Thoracic aorta (tissue), 2 donors: ENCODE data around the gene ZNF746. TPM values are rescaled to one million over a fixed set of nuclear protein-coding genes. Genes with fewer than 3 reads are reported as not detected.

Experiments used
- ATAC-seq: fragments of 150-250 bp; one replicate; pipeline ENCODE4 v1.8.0; 2017; ENCODE audit warnings: low read depth; ENCODE audit not compliant: insufficient number of reproducible peaks, low FRiP score
- DNase-seq: peaks from one replicate; pipeline ENCODE4 v3.0.0-alpha.2; 2020; ENCODE audit warnings: low spot score
- H3K27ac ChIP-seq, 2 donors: fragments of 200-600 bp; sonication (generic); 1 replicate in 1 of 2; 2 replicates in 1 of 2; pipeline ENCODE4 v1.5.1; 2016; ENCODE audit warnings: mild to moderate bottlenecking in 2 of 2, moderate library complexity in 2 of 2
- H3K27me3 ChIP-seq: fragments of 200-600 bp; sonication (generic); replicated peaks from 2 replicates; pipeline ENCODE4 v1.6.0; 2016; ENCODE audit warnings: mild to moderate bottlenecking; ENCODE audit not compliant: insufficient read depth
- H3K36me3 ChIP-seq: fragments of 200-600 bp; sonication (generic); one replicate; pipeline ENCODE4 v1.5.1; 2016
- H3K4me1 ChIP-seq, 2 donors: fragments of 200-600 bp; sonication (generic); 1 replicate in 1 of 2; 2 replicates in 1 of 2; pipeline versions ENCODE4 v1.5.1 to v1.6.0; 2016; ENCODE audit warnings: low read depth in 2 of 2, mild to moderate bottlenecking in 1 of 2; ENCODE audit not compliant: control insufficient read depth in 1 of 2
- H3K4me3 ChIP-seq: fragments of 200-600 bp; sonication (generic); 2 replicates; pipeline ENCODE4 v1.5.1; 2016; ENCODE audit warnings: mild to moderate bottlenecking
- H3K9me3 ChIP-seq: fragments of 200-600 bp; sonication (generic); 2 replicates; pipeline ENCODE4 v1.5.1; 2016
- CTCF ChIP-seq: fragments of 200-600 bp; sonication (generic); IDR thresholded peaks from one replicate; pipeline ENCODE4 v1.5.1; 2019; ENCODE audit warnings: antibody characterized with exemption
- total RNA-seq, 2 donors: library from RNA; depleted of rRNA; stranded (reverse); fragments of >200 nt; gene quantifications; one replicate each; pipeline versions ENCODE4 v1.1.0 to v1.2.3, GENCODE V29; 2016

Gene ZNF746
- total RNA-seq, 2 donors from 2014 or later = 26.0 to 39.0 TPM

- Histone ChIP-seq H3K4me3 (peak overlapping the region; percentile 80), H3K27me3 (no peaks in the 10 kb centered on the region), H3K36me3 (peaks cover 11% of the 10 kb centered on the region), H3K9me3 (no peaks in the 10 kb centered on the region), H3K27ac (no peak overlapping the region), H3K4me1 (peaks cover 10 to 18% of the 10 kb centered on the region in 2 donors)
- DNase-seq (no peak), ATAC-seq (no peak)
- TF ChIP-seq CTCF = no peak
These were observed 37.8 kb downstream of the ZNF746 start for GRCh38 chr7:149459540-149460452.

GRCh38 chr7:149459201-149459539 lies 38.4 kb downstream of the ZNF746 start:
- no peak for TF ChIP-seq CTCF
- no peak for ATAC-seq

GRCh38 chr7:149458235-149458634 lies 39.4 kb downstream of the ZNF746 start:
- Histone ChIP-seq H3K4me3 (no peak overlapping the region), H3K36me3 (peaks cover 22% of the 10 kb centered on the region), H3K27ac (no peak overlapping the region), H3K4me1 (peaks cover 10 to 18% of the 10 kb centered on the region in 2 donors), H3K9me3 (no peaks in the 10 kb centered on the region), H3K27me3 (no peaks in the 10 kb centered on the region)
- ATAC-seq (no peak), DNase-seq (no peak)
- TF ChIP-seq CTCF = no peak

More at GRCh38 chr7:149459201-149459539, 38.4 kb downstream of the ZNF746 start:
- Histone ChIP-seq H3K9me3 (no peaks in the 10 kb centered on the region), H3K27ac (no peak overlapping the region), H3K27me3 (no peaks in the 10 kb centered on the region), H3K4me1 (peaks cover 10 to 18% of the 10 kb centered on the region in 2 donors), H3K4me3 (peak overlapping the region; percentile 77), H3K36me3 (peaks cover 18% of the 10 kb centered on the region)
- DNase-seq = no peak

DNA sequence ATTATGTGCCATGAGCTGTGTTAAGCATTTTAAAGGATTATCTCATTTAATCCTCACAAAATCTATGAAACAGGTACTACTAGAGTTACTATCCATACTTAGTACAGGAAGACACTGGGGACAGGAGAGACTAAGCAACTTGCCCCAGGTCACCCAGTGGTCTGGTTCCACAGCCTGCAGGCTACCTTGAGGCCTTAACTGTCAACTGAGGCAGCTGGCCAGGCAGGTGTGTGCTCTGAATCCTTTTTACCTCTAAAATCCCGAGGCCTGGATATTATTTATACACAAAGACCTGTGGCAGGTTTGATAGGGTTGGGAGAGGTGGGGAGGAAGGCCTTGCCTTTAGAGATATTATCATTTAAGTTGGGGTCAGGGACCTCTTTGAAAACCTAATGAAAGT lies 39.8 kb downstream of the ZNF746 start:
- no peaks in the 10 kb centered on the region for H3K27me3 ChIP-seq
- no peak overlapping the region for H3K27ac ChIP-seq
- H3K4me3 ChIP-seq = no peak overlapping the region
- no peak for TF ChIP-seq CTCF
- H3K9me3 ChIP-seq = no peaks in the 10 kb centered on the region
- DNase-seq (no peak), ATAC-seq (no peak)
- peaks cover 22% of the 10 kb centered on the region for H3K36me3 ChIP-seq
- peaks cover 10 to 18% of the 10 kb centered on the region in 2 donors for H3K4me1 ChIP-seq

GRCh38 chr7:149456506-149457421 lies 40.8 kb downstream of the ZNF746 start:
- Histone ChIP-seq H3K4me1 (peaks cover 10 to 18% of the 10 kb centered on the region in 2 donors), H3K27me3 (no peaks in the 10 kb centered on the region), H3K9me3 (no peaks in the 10 kb centered on the region), H3K36me3 (peaks cover 22% of the 10 kb centered on the region), H3K4me3 (no peak overlapping the region), H3K27ac (no peak overlapping the region)
- ATAC-seq (no peak), DNase-seq (no peak)
- no peak for TF ChIP-seq CTCF
